Fibroblast of lung (primary cell): ENCODE measurements around the gene KRT7. TPM values are rescaled to one million over a fixed set of nuclear protein-coding genes. Genes with fewer than 3 reads are reported as not detected.

ENCODE experiments used
- DNase-seq, 2 donors: peaks; one replicate each; pipeline versions ENCODE4 v3.0.0 to v3.0.0-alpha.2; 2010; ENCODE audit warnings: low read depth in 2 of 2
- H2AFZ ChIP-seq: 2 replicates; pipeline ENCODE4 v1.5.1; 2012; ENCODE audit warnings: low read length, control low read depth, inconsistent platforms
- H3K27ac ChIP-seq: 2 replicates; pipeline ENCODE4 v1.5.1; 2011; ENCODE audit warnings: low read length, control low read depth; ENCODE audit not compliant: insufficient read depth
- H3K27me3 ChIP-seq: 2 replicates; pipeline ENCODE4 v1.5.1; 2011; ENCODE audit warnings: mild to moderate bottlenecking, low read length; ENCODE audit not compliant: control insufficient read depth, insufficient read depth
- H3K36me3 ChIP-seq: 2 replicates; pipeline ENCODE4 v1.5.1; 2011; ENCODE audit warnings: low read length; ENCODE audit not compliant: control insufficient read depth, insufficient read depth
- H3K4me1 ChIP-seq: 2 replicates; pipeline ENCODE4 v1.5.1; 2011; ENCODE audit warnings: low read length; ENCODE audit not compliant: control insufficient read depth, insufficient read depth; ENCODE audit errors: extremely low read depth
- H3K4me2 ChIP-seq: 2 replicates; pipeline ENCODE4 v1.5.1; 2011; ENCODE audit warnings: low read length, control low read depth; ENCODE audit not compliant: insufficient read depth; ENCODE audit errors: extremely low read depth
- H3K4me3 ChIP-seq, 4 experiments: fragments of 200-600 bp in 1 of 4; sonication (generic) in 1 of 4; replicated peaks in 1 of 4; 2 replicates each; pipeline ENCODE4 v1.5.1; 2011 to 2016; ENCODE audit warnings: low read length in 4 of 4, low read depth in 3 of 4, mild to moderate bottlenecking in 3 of 4, control low read depth in 2 of 4, inconsistent platforms in 1 of 4, mixed read lengths in 1 of 4; ENCODE audit not compliant: insufficient read depth in 1 of 4; ENCODE audit errors: control extremely low read depth in 1 of 4
- H3K79me2 ChIP-seq: 2 replicates; pipeline ENCODE4 v1.5.1; 2012; ENCODE audit warnings: mild to moderate bottlenecking, low read length, inconsistent platforms; ENCODE audit not compliant: control insufficient read depth, insufficient read depth
- H3K9ac ChIP-seq: 2 replicates; pipeline ENCODE4 v1.5.1; 2011; ENCODE audit warnings: mild to moderate bottlenecking, low read length, control low read depth; ENCODE audit not compliant: insufficient read depth
- H3K9me3 ChIP-seq: 2 replicates; pipeline ENCODE4 v1.5.1; 2012; ENCODE audit warnings: low read depth, low read length; ENCODE audit not compliant: control insufficient read depth, insufficient read depth
- H4K20me1 ChIP-seq: 2 replicates; pipeline ENCODE4 v1.5.1; 2011; ENCODE audit warnings: low read length; ENCODE audit not compliant: control insufficient read depth, insufficient read depth; ENCODE audit errors: extremely low read depth
- EZH2 ChIP-seq: IDR thresholded peaks from 2 replicates; pipeline ENCODE4 v1.5.1; 2012; ENCODE audit warnings: low read length, control low read depth, mild to moderate bottlenecking; ENCODE audit errors: missing control alignments
- polyA plus RNA-seq, 2 donors: library from polyadenylated mRNA; depleted of rRNA in 1 of 2; stranded (reverse) in 1 of 2; unstranded in 1 of 2; fragments of >200 nt; gene quantifications; 2 replicates each; pipeline ENCODE4 v1.2.1, GENCODE V29; 2011 to 2012; ENCODE audit warnings: missing spikeins in 1 of 2
- total RNA-seq: library from RNA; depleted of rRNA; stranded (reverse); fragments of >200 nt; gene quantifications from 2 replicates; pipeline ENCODE4 v1.2.1, GENCODE V29; 2014
- TF ChIP-seq, protein P1 (sequence below), 2 donors: IDR thresholded peaks in 1 of 2; conservative IDR thresholded peaks in 1 of 2; 1 replicate in 1 of 2; 2 replicates in 1 of 2; pipeline ENCODE4 v1.5.1; 2011 to 2012; ENCODE audit warnings: low read length in 2 of 2, control low read depth in 1 of 2, inconsistent platforms in 1 of 2, low read depth in 1 of 2, mild to moderate bottlenecking in 1 of 2

The KRT7 gene
- total and polyA plus RNA-seq, 2 donors (not counting 1 experiment from before 2014, with no cell fraction given): 3.5 to 8.6 TPM

DNA sequence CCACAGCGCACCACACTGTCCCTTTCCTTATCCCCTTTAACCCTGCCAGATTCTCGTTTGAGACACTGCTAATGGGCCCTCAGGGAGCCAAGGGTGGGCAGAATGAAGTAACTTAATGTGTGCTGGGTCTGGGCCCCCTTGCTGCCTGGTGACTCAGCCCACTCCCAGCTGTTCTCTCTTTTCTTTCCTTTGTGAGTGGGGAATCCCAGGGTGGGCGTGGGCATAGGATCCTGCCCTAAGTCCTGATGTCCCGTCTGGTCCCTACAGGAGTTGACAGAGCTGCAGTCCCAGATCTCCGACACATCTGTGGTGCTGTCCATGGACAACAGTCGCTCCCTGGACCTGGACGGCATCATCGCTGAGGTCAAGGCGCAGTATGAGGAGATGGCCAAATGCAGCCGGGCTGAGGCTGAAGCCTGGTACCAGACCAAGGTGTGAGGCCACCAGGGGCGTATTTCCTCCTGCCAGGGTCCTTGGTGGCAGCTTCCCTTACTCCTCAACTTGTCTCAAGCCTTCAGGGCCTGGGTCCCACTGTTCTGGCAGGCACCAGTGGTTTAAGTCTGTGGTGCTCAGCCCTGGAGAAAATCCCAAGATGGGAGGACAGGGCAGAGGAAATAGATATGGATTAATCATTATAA is 8.3 kb downstream of the KRT7 start:
- H3K4me1 ChIP-seq: peaks cover 13% of the 10 kb centered on the region
- no peak overlapping the region for H3K27ac ChIP-seq
- DNase-seq: no peak
- no peaks in the 10 kb centered on the region for H4K20me1 ChIP-seq
- H3K27me3 ChIP-seq: no peaks in the 10 kb centered on the region
- no peaks in the 10 kb centered on the region for H3K36me3 ChIP-seq
- H2AFZ ChIP-seq: no peak overlapping the region
- no peaks in the 10 kb centered on the region for H3K9me3 ChIP-seq
- H3K4me2 ChIP-seq: no peak overlapping the region
- no peak overlapping the region for H3K4me3 ChIP-seq
- H3K9ac ChIP-seq: no peak overlapping the region
- no peaks in the 10 kb centered on the region for H3K79me2 ChIP-seq
- TF ChIP-seq EZH2: no peak
- TF ChIP-seq, protein P1, sequence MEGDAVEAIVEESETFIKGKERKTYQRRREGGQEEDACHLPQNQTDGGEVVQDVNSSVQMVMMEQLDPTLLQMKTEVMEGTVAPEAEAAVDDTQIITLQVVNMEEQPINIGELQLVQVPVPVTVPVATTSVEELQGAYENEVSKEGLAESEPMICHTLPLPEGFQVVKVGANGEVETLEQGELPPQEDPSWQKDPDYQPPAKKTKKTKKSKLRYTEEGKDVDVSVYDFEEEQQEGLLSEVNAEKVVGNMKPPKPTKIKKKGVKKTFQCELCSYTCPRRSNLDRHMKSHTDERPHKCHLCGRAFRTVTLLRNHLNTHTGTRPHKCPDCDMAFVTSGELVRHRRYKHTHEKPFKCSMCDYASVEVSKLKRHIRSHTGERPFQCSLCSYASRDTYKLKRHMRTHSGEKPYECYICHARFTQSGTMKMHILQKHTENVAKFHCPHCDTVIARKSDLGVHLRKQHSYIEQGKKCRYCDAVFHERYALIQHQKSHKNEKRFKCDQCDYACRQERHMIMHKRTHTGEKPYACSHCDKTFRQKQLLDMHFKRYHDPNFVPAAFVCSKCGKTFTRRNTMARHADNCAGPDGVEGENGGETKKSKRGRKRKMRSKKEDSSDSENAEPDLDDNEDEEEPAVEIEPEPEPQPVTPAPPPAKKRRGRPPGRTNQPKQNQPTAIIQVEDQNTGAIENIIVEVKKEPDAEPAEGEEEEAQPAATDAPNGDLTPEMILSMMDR (conservative IDR thresholded peaks at IDR 0.05 in 1 of 2, IDR thresholded peaks at IDR 0.05 in 1 of 2; ENCODE audit: low read depth in 1 of 2, low read length in 2 of 2): no peak

DNA sequence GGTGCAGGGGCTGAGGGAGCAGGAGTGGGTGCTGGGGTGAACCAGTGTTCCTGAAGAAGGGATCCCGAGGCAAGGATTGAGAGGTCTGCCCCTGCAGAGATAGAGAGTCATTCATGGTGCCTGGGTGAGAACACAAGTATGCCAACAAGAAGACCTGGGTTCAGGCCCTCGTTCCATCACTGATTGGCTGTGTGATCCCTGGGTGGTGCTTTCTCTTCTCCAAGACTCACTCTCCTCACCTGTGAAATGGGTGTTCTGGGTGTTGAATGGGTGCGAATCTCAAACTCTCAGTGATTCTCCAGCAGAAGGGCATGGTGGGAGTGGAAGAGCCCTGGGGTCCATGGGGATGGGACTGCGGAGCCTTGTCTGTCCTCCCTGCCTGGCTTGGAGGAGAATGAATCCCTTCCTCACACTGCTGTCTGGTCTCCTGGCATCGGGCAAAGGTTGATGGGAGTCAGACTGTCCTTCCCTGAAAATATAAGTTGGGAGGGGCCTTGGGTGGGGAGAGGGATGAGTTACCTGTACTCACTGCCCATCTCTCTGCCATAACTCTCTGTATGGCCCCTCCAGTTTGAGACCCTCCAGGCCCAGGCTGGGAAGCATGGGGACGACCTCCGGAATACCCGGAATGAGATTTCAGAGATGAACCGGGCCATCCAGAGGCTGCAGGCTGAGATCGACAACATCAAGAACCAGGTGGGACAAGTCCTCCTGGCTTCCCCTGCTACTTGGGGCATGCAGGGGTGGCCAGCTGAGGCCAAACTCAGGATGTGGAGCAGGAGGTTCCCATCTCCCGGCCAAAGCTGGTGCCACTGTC is 9.6 kb downstream of the KRT7 start:
- Histone ChIP-seq H3K4me2 (no peak overlapping the region), H4K20me1 (no peaks in the 10 kb centered on the region), H3K9me3 (no peaks in the 10 kb centered on the region), H3K36me3 (no peaks in the 10 kb centered on the region), H3K27ac (no peak overlapping the region), H2AFZ (no peak overlapping the region), H3K4me3 (no peak overlapping the region), H3K9ac (no peak overlapping the region), H3K27me3 (no peaks in the 10 kb centered on the region), H3K4me1 (peaks cover 13% of the 10 kb centered on the region), H3K79me2 (no peaks in the 10 kb centered on the region)
- TF ChIP-seq EZH2: no peak
- TF ChIP-seq, protein P1 (conservative IDR thresholded peaks at IDR 0.05 in 1 of 2, IDR thresholded peaks at IDR 0.05 in 1 of 2; ENCODE audit: low read depth in 1 of 2, low read length in 2 of 2): no peak
- no peak for DNase-seq

DNA sequence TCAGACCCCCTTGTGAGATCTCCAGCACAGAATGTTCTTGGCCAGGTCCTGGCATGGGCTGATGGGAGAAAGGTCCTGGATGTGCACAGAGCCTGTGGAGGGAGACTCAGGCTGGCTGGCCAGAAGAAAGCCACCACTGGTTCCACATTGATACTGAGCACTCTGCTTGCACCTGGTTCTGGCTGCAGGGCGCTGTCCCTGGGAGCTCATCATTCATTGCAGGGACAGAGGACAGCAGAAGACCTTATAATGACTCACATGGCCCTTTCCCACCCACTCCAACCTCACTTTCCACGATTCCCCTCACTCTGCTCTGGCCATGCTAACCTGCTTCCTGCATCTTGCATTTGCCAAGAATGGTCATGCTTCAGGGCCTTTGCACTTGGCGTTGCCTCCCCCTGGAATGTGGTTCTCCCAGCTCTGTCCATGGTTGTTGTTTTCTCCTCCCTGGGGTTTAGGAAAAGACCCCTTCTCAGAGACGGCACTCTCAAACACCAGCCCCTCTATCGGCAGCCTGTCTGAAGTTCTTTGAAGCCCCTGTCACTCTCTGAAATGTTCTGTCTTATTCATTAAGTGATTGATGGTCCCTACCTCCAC is 10.3 kb downstream of the KRT7 start:
- TF ChIP-seq, protein P1 (conservative IDR thresholded peaks at IDR 0.05 in 1 of 2, IDR thresholded peaks at IDR 0.05 in 1 of 2; ENCODE audit: low read depth in 1 of 2, low read length in 2 of 2): no peak
- no peak for TF ChIP-seq EZH2
- no peaks in the 10 kb centered on the region for H3K79me2 ChIP-seq
- peak in 1 of 2 donors; percentile 53 for DNase-seq
- no peaks in the 10 kb centered on the region for H3K36me3 ChIP-seq
- no peak overlapping the region for H2AFZ ChIP-seq
- H3K9me3 ChIP-seq: no peaks in the 10 kb centered on the region
- H3K4me3 ChIP-seq: no peak overlapping the region
- no peak overlapping the region for H3K27ac ChIP-seq
- peaks cover 13% of the 10 kb centered on the region for H3K4me1 ChIP-seq
- H3K4me2 ChIP-seq: peak overlapping the region; percentile 54
- H3K9ac ChIP-seq: no peak overlapping the region
- no peaks in the 10 kb centered on the region for H3K27me3 ChIP-seq
- no peaks in the 10 kb centered on the region for H4K20me1 ChIP-seq
